Sigmoid colon (tissue), 4 donors: Measurements from ENCODE around the gene MAML3.

ENCODE experiments used
- CTCF ChIP-seq, 4 experiments: fragments of 450-650 bp in 3 of 4; fragments of 200-600 bp in 1 of 4; IDR thresholded peaks; one replicate each; pipeline ENCODE4 v1.5.1; 2016 to 2019; ENCODE audit warnings: antibody characterized with exemption in 4 of 4, mild to moderate bottlenecking in 3 of 4, moderate library complexity in 2 of 4
- EP300 ChIP-seq, 4 donors: sonication (generic); formaldehyde crosslinking; IDR thresholded peaks; one replicate each; pipeline ENCODE4 v1.6.1; 2017; ENCODE audit warnings: antibody characterized with exemption in 4 of 4
- POLR2A ChIP-seq, 2 donors: fragments of 450-650 bp; IDR thresholded peaks; one replicate each; pipeline ENCODE4 v1.6.1; 2016; ENCODE audit warnings: antibody characterized with exemption in 2 of 2, mild to moderate bottlenecking in 2 of 2, moderate library complexity in 2 of 2
- POLR2AphosphoS5 ChIP-seq, 4 donors: sonication (generic); formaldehyde crosslinking; IDR thresholded peaks; one replicate each; pipeline ENCODE4 v1.6.1; 2017; ENCODE audit warnings: antibody characterized with exemption in 4 of 4

GRCh38 chr4:140076307-140076706 is 77.7 kb downstream of the MAML3 start:
- TF ChIP-seq POLR2AphosphoS5 (IDR thresholded peaks at IDR 0.05), result no peak
- no peak for TF ChIP-seq POLR2A (IDR thresholded peaks at IDR 0.05)
- no peak for TF ChIP-seq CTCF (IDR thresholded peaks at IDR 0.05)
- TF ChIP-seq EP300 (IDR thresholded peaks at IDR 0.05), result no peak
